IMR-90 (cell line): Measurements from ENCODE around the gene HELZ. TPM values are rescaled to one million over a fixed set of nuclear protein-coding genes. Genes with fewer than 3 reads are reported as not detected.

Experiments used
- ATAC-seq: fragments of 200-7000 bp; cut with Tn5 transposase; 2 replicates; pipeline ENCODE4 v1.9.1; 2020; ENCODE audit warnings: low read depth, mild to moderate bottlenecking, moderate library complexity
- BruUV-seq: library from RNA; stranded (reverse); fragments of 400-500 nt; replicated peaks from 2 replicates; lab custom pipeline; 2021; lab: Mats Ljungman, UMichigan
- CTCF ChIA-PET: fragments of 300-600 bp; formaldehyde crosslinking; extraction: SDS; loops from one replicate; lab custom pipeline; 2021; ENCODE audit warnings: antibody characterized with exemption; lab: Yijun Ruan, JAX
- POLR2A ChIA-PET: fragments of 300-600 bp; sonication (Branson Sonifier 250); formaldehyde crosslinking; loops from one replicate; lab custom pipeline; 2022; ENCODE audit warnings: antibody characterized with exemption; ENCODE audit not compliant: unreplicated experiment; lab: Charles Lee
- DNase-seq: peaks from one replicate; pipeline ENCODE4 v3.0.0; 2013
- H2AFZ ChIP-seq: replicated peaks from 2 replicates; pipeline ENCODE3; 2013; ENCODE audit warnings: low read length, mild to moderate bottlenecking; ENCODE audit not compliant: poor library complexity
- H2AK5ac ChIP-seq: 2 replicates; pipeline ENCODE4 v1.6.1; 2013; ENCODE audit warnings: low read depth, low read length, inconsistent platforms
- H2AK9ac ChIP-seq: replicated peaks from 2 replicates; pipeline ENCODE3; 2013; ENCODE audit warnings: mild to moderate bottlenecking, low read depth, low read length, moderate library complexity; ENCODE audit not compliant: poor library complexity
- H2BK120ac ChIP-seq: 2 replicates; pipeline ENCODE4 v1.6.1; 2013; ENCODE audit warnings: low read depth, low read length, inconsistent platforms
- H2BK15ac ChIP-seq: 3 replicates; pipeline ENCODE4 v1.6.1; 2013; ENCODE audit warnings: low read depth, low read length, inconsistent platforms
- H2BK20ac ChIP-seq: 2 replicates; pipeline ENCODE4 v1.6.1; 2013; ENCODE audit warnings: low read depth, mild to moderate bottlenecking, inconsistent platforms, low read length, moderate library complexity
- H2BK5ac ChIP-seq: 2 replicates; pipeline ENCODE4 v1.6.1; 2013; ENCODE audit warnings: mild to moderate bottlenecking, low read depth, low read length, inconsistent platforms; ENCODE audit not compliant: poor library complexity, severe bottlenecking
- H3K14ac ChIP-seq: replicated peaks from 2 replicates; pipeline ENCODE4 v1.6.1; 2013; ENCODE audit warnings: low read depth, low read length, inconsistent platforms
- H3K18ac ChIP-seq: 2 replicates; pipeline ENCODE4 v1.6.1; 2013; ENCODE audit warnings: low read depth, low read length, control low read depth
- H3K23ac ChIP-seq: 2 replicates; pipeline ENCODE4 v1.6.1; 2013; ENCODE audit warnings: low read depth, low read length, inconsistent platforms
- H3K27ac ChIP-seq: 2 replicates; pipeline ENCODE4 v1.5.1; 2013; ENCODE audit warnings: mild to moderate bottlenecking, control low read depth, low read length; ENCODE audit not compliant: insufficient read depth
- H3K27me3 ChIP-seq: 2 replicates; pipeline ENCODE4 v1.6.1; 2013; ENCODE audit warnings: low read length; ENCODE audit not compliant: control insufficient read depth, insufficient read depth
- H3K36me3 ChIP-seq: 2 replicates; pipeline ENCODE4 v1.6.1; 2013; ENCODE audit warnings: low read length, mixed read lengths; ENCODE audit not compliant: control insufficient read depth, insufficient read depth
- H3K4ac ChIP-seq: 2 replicates; pipeline ENCODE4 v1.6.1; 2013; ENCODE audit warnings: low read depth, low read length, inconsistent platforms
- H3K4me1 ChIP-seq: 2 replicates; pipeline ENCODE4 v1.6.1; 2013; ENCODE audit warnings: low read length, mixed read lengths; ENCODE audit not compliant: control insufficient read depth, insufficient read depth
- H3K4me2 ChIP-seq: 2 replicates; pipeline ENCODE4 v1.6.1; 2013; ENCODE audit warnings: low read depth, mild to moderate bottlenecking, control low read depth, low read length, moderate library complexity
- H3K4me3 ChIP-seq: 2 replicates; pipeline ENCODE4 v1.5.1; 2013; ENCODE audit warnings: low read depth, mild to moderate bottlenecking, control low read depth, low read length, moderate library complexity; ENCODE audit not compliant: insufficient read depth
- H3K56ac ChIP-seq: 2 replicates; pipeline ENCODE4 v1.6.1; 2013; ENCODE audit warnings: low read length, inconsistent platforms; ENCODE audit not compliant: insufficient read depth; ENCODE audit errors: extremely low read depth
- H3K79me1 ChIP-seq, 2 experiments: 2 replicates each; pipeline ENCODE4 v1.6.1; 2013; ENCODE audit warnings: low read length in 2 of 2, inconsistent platforms in 1 of 2, low read depth in 1 of 2
- H3K9ac ChIP-seq: 2 replicates; pipeline ENCODE4 v1.6.1; 2013; ENCODE audit warnings: low read depth, low read length, control low read depth
- H3K9me1 ChIP-seq: 2 replicates; pipeline ENCODE4 v1.6.1; 2013; ENCODE audit warnings: low read length, inconsistent platforms; ENCODE audit not compliant: insufficient read depth
- H3K9me3 ChIP-seq: 2 replicates; pipeline ENCODE4 v1.6.1; 2013; ENCODE audit warnings: low read length; ENCODE audit not compliant: control insufficient read depth, insufficient read depth
- H4K20me1 ChIP-seq: 2 replicates; pipeline ENCODE4 v1.6.1; 2013; ENCODE audit warnings: low read length, inconsistent platforms; ENCODE audit not compliant: insufficient read depth
- H4K5ac ChIP-seq: 2 replicates; pipeline ENCODE4 v1.6.1; 2013; ENCODE audit warnings: mild to moderate bottlenecking, low read depth, low read length, control low read depth
- H4K8ac ChIP-seq, 2 experiments: 2 replicates each; pipeline ENCODE4 v1.6.1; 2013; ENCODE audit warnings: low read depth in 2 of 2, low read length in 2 of 2, control low read depth in 1 of 2, inconsistent platforms in 1 of 2
- H4K91ac ChIP-seq: 2 replicates; pipeline ENCODE4 v1.6.1; 2013; ENCODE audit warnings: low read depth, low read length, inconsistent platforms; ENCODE audit not compliant: insufficient read depth
- BHLHE40 ChIP-seq: fragments of 150-350 bp; IDR thresholded peaks from 2 replicates; pipeline ENCODE4 v1.6.1; 2016; ENCODE audit warnings: mild to moderate bottlenecking, low read depth, low read length
- CEBPB ChIP-seq: IDR thresholded peaks from 2 replicates; pipeline ENCODE4 v1.6.1; 2012; ENCODE audit warnings: low read depth, low read length, improper control_type of control experiment
- CHD1 ChIP-seq: IDR thresholded peaks from 2 replicates; pipeline ENCODE4 v1.6.1; 2012; ENCODE audit warnings: low read depth, low read length, improper control_type of control experiment
- CTCF ChIP-seq: conservative IDR thresholded peaks from 2 replicates; pipeline ENCODE4 v1.5.1; 2012; ENCODE audit warnings: mild to moderate bottlenecking, low read depth, low read length, improper control_type of control experiment
- ELK1 ChIP-seq: fragments of 150-350 bp; IDR thresholded peaks from 2 replicates; pipeline ENCODE4 v1.6.1; 2016; ENCODE audit warnings: low read depth, mild to moderate bottlenecking, low read length, moderate library complexity, borderline replicate concordance
- FOS ChIP-seq: fragments of 150-350 bp; IDR thresholded peaks from 2 replicates; pipeline ENCODE4 v1.6.1; 2016; ENCODE audit warnings: low read depth, low read length
- MAFK ChIP-seq: IDR thresholded peaks from 2 replicates; pipeline ENCODE4 v1.6.1; 2012; ENCODE audit warnings: low read depth, low read length, improper control_type of control experiment
- MAZ ChIP-seq: IDR thresholded peaks from 2 replicates; pipeline ENCODE4 v1.6.1; 2012; ENCODE audit warnings: low read depth, mild to moderate bottlenecking, low read length, improper control_type of control experiment, moderate library complexity, borderline replicate concordance
- MXI1 ChIP-seq: IDR thresholded peaks from 2 replicates; pipeline ENCODE4 v1.6.1; 2012; ENCODE audit warnings: low read depth, mild to moderate bottlenecking, low read length, moderate library complexity, borderline replicate concordance
- NFE2L2 ChIP-seq: fragments of 150-350 bp; IDR thresholded peaks from 2 replicates; pipeline ENCODE4 v1.6.1; 2016; ENCODE audit warnings: low read depth, mild to moderate bottlenecking, low read length
- POLR2A ChIP-seq: IDR thresholded peaks from 2 replicates; pipeline ENCODE4 v1.6.1; 2012; ENCODE audit warnings: mild to moderate bottlenecking, low read depth, low read length
- RAD21 ChIP-seq: IDR thresholded peaks from 2 replicates; pipeline ENCODE4 v1.6.1; 2012; ENCODE audit warnings: low read length, improper control_type of control experiment
- RCOR1 ChIP-seq: IDR thresholded peaks from 2 replicates; pipeline ENCODE4 v1.6.1; 2012; ENCODE audit warnings: mild to moderate bottlenecking, low read length, improper control_type of control experiment; ENCODE audit not compliant: insufficient replicate concordance
- RFX5 ChIP-seq: IDR thresholded peaks from 2 replicates; pipeline ENCODE4 v1.8.0; 2012; ENCODE audit warnings: low read depth, mild to moderate bottlenecking, low read length, moderate library complexity
- SMC3 ChIP-seq: fragments of 150-350 bp; IDR thresholded peaks from 2 replicates; pipeline ENCODE4 v1.6.1; 2016; ENCODE audit warnings: low read depth, mild to moderate bottlenecking, antibody characterized with exemption, low read length, moderate library complexity
- USF2 ChIP-seq: fragments of 150-350 bp; IDR thresholded peaks from 2 replicates; pipeline ENCODE4 v1.6.1; 2017; ENCODE audit warnings: mild to moderate bottlenecking, antibody characterized with exemption, low read length, low read depth
- WGBS, 2 experiments: methylation state at CpG; one replicate each; pipeline versions ENCODE4 v1.1.5 to v1.1.7; 2013; ENCODE audit warnings: missing lambda C conversion rate in 2 of 2; ENCODE audit not compliant: insufficient read length in 1 of 2; ENCODE audit errors: extremely low coverage in 2 of 2; 5-methylcytosine and 5-hydroxymethylcytosine counted together
- dilution Hi-C: fragments of 300-500 bp; cut with HindIII; formaldehyde crosslinking; loops from one replicate; pipeline ENCODE4 v1.14.3; 2018; ENCODE audit warnings: low sequenced_read_pairs; ENCODE audit not compliant: unreplicated experiment
- in situ Hi-C: fragments of 300-500 bp; cut with MboI; formaldehyde crosslinking; loops from 3 replicates; pipeline ENCODE4 v1.14.3; 2019; ENCODE audit warnings: low sequenced_read_pairs, inconsistent platforms, mixed read lengths
- intact Hi-C: fragments of 100-400 bp; cut with micrococcal nuclease; formaldehyde crosslinking; loops from 2 replicates; pipeline ENCODE4 v1.10.0; 2022
- polyA plus RNA-seq, 3 experiments: library from polyadenylated mRNA; depleted of rRNA; stranded (reverse); fragments of >200 nt; gene quantifications; 2 replicates each; pipeline ENCODE4 v1.2.3, GENCODE V29; 2012; ENCODE audit warnings: low replicate concordance in 1 of 3
- total RNA-seq: library from RNA; depleted of rRNA; stranded (reverse); fragments of >200 nt; gene quantifications from 2 replicates; pipeline ENCODE4 v1.2.3, GENCODE V29; 2012

Gene HELZ
- total and polyA plus RNA-seq, 2 of the 4 experiments (the other 2 are of a cell fraction) = 8.0 to 60.6 TPM

DNA sequence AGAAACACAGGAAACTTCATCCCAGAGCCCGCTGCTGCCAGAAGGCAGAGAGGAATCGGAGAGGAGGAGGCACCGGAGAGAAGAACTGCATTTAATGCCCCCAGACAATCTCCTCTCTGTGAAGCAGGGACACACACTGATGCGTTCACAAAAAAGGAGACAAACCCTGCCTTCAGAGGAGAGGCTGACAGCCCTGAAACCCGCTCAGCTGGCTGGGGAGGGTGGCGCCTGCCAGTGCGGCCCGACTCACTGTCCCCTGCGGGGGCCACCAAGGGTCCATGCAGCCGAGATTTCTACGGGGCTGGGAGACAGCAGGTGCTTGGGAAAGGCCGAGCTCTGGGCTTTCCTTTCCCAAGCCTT is 222.6 kb downstream of the HELZ start:
- ChIA-PET POLR2A (no interaction called here), CTCF (no interaction called here)
- Histone ChIP-seq H4K20me1 (no peaks in the 10 kb centered on the region), H3K9me1 (peaks cover 8% of the 10 kb centered on the region; the same call in 1 of the 2 replicates), H3K4ac (no peak overlapping the region), H2AFZ (peak overlapping the region; percentile 8), H4K8ac (no peak overlapping the region), H2AK9ac (no peak overlapping the region), H3K4me3 (no peak overlapping the region), H3K9me3 (no peaks in the 10 kb centered on the region), H3K9ac (no peak overlapping the region), H2AK5ac (no peak overlapping the region), H3K23ac (no peak overlapping the region), H3K4me1 (no peaks in the 10 kb centered on the region), H2BK5ac (no peak overlapping the region), H2BK120ac (no peak overlapping the region), H3K14ac (no peak overlapping the region), H2BK20ac (no peak overlapping the region), H3K18ac (no peak overlapping the region), H3K79me1 (no peaks in the 10 kb centered on the region), H3K27me3 (peaks cover 28% of the 10 kb centered on the region), H3K4me2 (no peak overlapping the region), H4K5ac (no peak overlapping the region), H3K27ac (no peak overlapping the region), H3K36me3 (no peaks in the 10 kb centered on the region), H3K56ac (no peak overlapping the region), H2BK15ac (no peak overlapping the region), H4K91ac (no peak overlapping the region)
- intact Hi-C loops = no loop called here
- ATAC-seq (no peak), DNase-seq (no peak)
- 84% methylated on average over 6 of the region's 12 CpGs; no CpG with 5 or more reads in 1 of the 2 experiments for WGBS, 2 experiments
- in situ Hi-C loops = no loop called here
- TF ChIP-seq CTCF = no peak
- TF ChIP-seq SMC3 = no peak
- TF ChIP-seq RCOR1 = no peak
- no peak for TF ChIP-seq MAZ
- no peak for TF ChIP-seq FOS
- no peak for TF ChIP-seq BHLHE40
- no peak for TF ChIP-seq ELK1
- no peak for TF ChIP-seq MXI1
- TF ChIP-seq USF2 = no peak
- TF ChIP-seq POLR2A = no peak
- TF ChIP-seq NFE2L2 = no peak
- TF ChIP-seq CEBPB = no peak
- no peak for TF ChIP-seq MAFK
- TF ChIP-seq CHD1 = no peak
- TF ChIP-seq RFX5 = no peak
- no peak for TF ChIP-seq RAD21
- dilution Hi-C loops = no loop called here
- BruUV-seq = no TSS peak
